ENCODE measurements around the gene LTBP4.

GRCh38 chr19:40633207-40633606, 32.0 kb downstream of the LTBP4 start:
- no peak for TF ChIP-seq CTCF (IDR thresholded peaks at IDR 0.05)
- TF ChIP-seq POLR2A (IDR thresholded peaks at IDR 0.05), result no peak
